ENCODE results near the gene GGA1. TPM values are rescaled to one million over a fixed set of nuclear protein-coding genes. Genes with fewer than 3 reads are reported as not detected.

Gene GGA1
- total and polyA plus RNA-seq, 9 of the 15 experiments (the other 6 are each of a cell fraction or from before 2014, with no cell fraction given), result 1.5 to 69.5 (median 31.6) TPM

DNA sequence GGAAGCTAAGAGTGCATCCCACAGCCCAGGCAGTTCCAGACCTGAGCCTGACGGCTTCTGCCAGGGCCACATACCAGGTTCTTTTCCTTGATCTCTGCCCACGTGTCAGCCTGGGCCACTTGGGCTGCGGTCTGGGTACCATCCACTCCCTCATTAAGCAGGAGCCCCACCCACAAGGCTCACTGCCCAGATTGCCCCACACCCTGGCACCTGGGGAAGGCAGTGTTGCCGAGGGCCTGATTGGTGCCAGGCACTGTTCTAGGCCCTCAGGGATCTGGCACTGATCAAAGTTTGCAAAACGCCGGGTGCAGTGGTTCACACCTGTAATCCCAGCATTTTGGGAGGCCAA is 15.4 kb downstream of the GGA1 start:
- WGBS (ENCODE audit: insufficient coverage, low coverage, missing lambda C conversion rate), result 90% methylated on average over 2 of the region's 6 CpGs

More for the DNA sequence above, 15.4 kb downstream of the GGA1 start:
- H3K9me1 ChIP-seq (ENCODE audit: control insufficient read depth, insufficient read depth, low read length), result no peaks in the 10 kb centered on the region
- H4K20me1 ChIP-seq (replicated peaks; ENCODE audit: control insufficient read depth, insufficient read depth, low read length), result no peaks in the 10 kb centered on the region
- peaks cover 57% of the 10 kb centered on the region; the same call in 2 of the 3 replicates for H3K36me3 ChIP-seq (ENCODE audit: control insufficient read depth, insufficient read depth, low read length)
- H3K27ac ChIP-seq (ENCODE audit: extremely low read depth, low read depth, low read length), result peak overlapping the region; percentile 25; the same call in 1 of the 3 replicates
- ChIA-PET POLR2A (no interaction called here), CTCF (ENCODE audit: low intra/inter-chr PET ratio) (interaction anchor here (0.6 to 1.9 kb wide), 3 partner anchors 57 to 236 kb away, joined by 3 to 5 read pairs (median 4); no protein-coding TSS in a partner anchor)
- DNase-seq (ENCODE audit: extremely low read depth in 1 of 4, low spot score in 3 of 4) (no peak), FAIRE-seq (no peak), ATAC-seq (no peak)
- BruUV-seq (replicated peaks), result no TSS peak
- no peak overlapping the region for H3K4me2 ChIP-seq (ENCODE audit: insufficient read depth, low read length)
- intact Hi-C loops (cut with micrococcal nuclease), result no loop called here
- in situ Hi-C loops (cut with MboI), result no loop called here
- H3K4me3 ChIP-seq, result no peak overlapping the region
- peak overlapping the region in 1 of 2 experiments; percentile 37; a peak in 2 of 4 replicates for H3K9ac ChIP-seq (ENCODE audit: insufficient read depth in 1 of 2, low read depth in 2 of 2, low read length in 2 of 2)
- peak; percentile 6; the same call in 1 of the 2 replicates for TF ChIP-seq POLR2G (IDR thresholded peaks at IDR 0.05; ENCODE audit: low read depth, low read length)
- TF ChIP-seq, protein P1, sequence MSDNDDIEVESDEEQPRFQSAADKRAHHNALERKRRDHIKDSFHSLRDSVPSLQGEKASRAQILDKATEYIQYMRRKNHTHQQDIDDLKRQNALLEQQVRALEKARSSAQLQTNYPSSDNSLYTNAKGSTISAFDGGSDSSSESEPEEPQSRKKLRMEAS (CRISPR knock-in tag; IDR thresholded peaks at IDR 0.05), result no peak
- TF ChIP-seq, protein P2, sequence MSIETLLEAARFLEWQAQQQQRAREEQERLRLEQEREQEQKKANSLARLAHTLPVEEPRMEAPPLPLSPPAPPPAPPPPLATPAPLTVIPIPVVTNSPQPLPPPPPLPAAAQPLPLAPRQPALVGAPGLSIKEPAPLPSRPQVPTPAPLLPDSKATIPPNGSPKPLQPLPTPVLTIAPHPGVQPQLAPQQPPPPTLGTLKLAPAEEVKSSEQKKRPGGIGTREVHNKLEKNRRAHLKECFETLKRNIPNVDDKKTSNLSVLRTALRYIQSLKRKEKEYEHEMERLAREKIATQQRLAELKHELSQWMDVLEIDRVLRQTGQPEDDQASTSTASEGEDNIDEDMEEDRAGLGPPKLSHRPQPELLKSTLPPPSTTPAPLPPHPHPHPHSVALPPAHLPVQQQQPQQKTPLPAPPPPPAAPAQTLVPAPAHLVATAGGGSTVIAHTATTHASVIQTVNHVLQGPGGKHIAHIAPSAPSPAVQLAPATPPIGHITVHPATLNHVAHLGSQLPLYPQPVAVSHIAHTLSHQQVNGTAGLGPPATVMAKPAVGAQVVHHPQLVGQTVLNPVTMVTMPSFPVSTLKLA (conservative IDR thresholded peaks at IDR 0.05), result no peak
- TF ChIP-seq, protein P3, sequence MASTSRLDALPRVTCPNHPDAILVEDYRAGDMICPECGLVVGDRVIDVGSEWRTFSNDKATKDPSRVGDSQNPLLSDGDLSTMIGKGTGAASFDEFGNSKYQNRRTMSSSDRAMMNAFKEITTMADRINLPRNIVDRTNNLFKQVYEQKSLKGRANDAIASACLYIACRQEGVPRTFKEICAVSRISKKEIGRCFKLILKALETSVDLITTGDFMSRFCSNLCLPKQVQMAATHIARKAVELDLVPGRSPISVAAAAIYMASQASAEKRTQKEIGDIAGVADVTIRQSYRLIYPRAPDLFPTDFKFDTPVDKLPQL (IDR thresholded peaks at IDR 0.05; ENCODE audit: extremely low read depth, insufficient read length), result no peak
- TF ChIP-seq, protein P4, sequence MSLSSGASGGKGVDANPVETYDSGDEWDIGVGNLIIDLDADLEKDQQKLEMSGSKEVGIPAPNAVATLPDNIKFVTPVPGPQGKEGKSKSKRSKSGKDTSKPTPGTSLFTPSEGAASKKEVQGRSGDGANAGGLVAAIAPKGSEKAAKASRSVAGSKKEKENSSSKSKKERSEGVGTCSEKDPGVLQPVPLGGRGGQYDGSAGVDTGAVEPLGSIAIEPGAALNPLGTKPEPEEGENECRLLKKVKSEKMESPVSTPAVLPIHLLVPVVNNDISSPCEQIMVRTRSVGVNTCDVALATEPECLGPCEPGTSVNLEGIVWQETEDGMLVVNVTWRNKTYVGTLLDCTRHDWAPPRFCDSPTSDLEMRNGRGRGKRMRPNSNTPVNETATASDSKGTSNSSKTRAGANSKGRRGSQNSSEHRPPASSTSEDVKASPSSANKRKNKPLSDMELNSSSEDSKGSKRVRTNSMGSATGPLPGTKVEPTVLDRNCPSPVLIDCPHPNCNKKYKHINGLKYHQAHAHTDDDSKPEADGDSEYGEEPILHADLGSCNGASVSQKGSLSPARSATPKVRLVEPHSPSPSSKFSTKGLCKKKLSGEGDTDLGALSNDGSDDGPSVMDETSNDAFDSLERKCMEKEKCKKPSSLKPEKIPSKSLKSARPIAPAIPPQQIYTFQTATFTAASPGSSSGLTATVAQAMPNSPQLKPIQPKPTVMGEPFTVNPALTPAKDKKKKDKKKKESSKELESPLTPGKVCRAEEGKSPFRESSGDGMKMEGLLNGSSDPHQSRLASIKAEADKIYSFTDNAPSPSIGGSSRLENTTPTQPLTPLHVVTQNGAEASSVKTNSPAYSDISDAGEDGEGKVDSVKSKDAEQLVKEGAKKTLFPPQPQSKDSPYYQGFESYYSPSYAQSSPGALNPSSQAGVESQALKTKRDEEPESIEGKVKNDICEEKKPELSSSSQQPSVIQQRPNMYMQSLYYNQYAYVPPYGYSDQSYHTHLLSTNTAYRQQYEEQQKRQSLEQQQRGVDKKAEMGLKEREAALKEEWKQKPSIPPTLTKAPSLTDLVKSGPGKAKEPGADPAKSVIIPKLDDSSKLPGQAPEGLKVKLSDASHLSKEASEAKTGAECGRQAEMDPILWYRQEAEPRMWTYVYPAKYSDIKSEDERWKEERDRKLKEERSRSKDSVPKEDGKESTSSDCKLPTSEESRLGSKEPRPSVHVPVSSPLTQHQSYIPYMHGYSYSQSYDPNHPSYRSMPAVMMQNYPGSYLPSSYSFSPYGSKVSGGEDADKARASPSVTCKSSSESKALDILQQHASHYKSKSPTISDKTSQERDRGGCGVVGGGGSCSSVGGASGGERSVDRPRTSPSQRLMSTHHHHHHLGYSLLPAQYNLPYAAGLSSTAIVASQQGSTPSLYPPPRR (CRISPR knock-in tag; IDR thresholded peaks at IDR 0.05; ENCODE audit: borderline replicate concordance), result 0 out of 2 replicates have a peak, but pooled peaks have one; percentile 1
- TF ChIP-seq, protein P5, sequence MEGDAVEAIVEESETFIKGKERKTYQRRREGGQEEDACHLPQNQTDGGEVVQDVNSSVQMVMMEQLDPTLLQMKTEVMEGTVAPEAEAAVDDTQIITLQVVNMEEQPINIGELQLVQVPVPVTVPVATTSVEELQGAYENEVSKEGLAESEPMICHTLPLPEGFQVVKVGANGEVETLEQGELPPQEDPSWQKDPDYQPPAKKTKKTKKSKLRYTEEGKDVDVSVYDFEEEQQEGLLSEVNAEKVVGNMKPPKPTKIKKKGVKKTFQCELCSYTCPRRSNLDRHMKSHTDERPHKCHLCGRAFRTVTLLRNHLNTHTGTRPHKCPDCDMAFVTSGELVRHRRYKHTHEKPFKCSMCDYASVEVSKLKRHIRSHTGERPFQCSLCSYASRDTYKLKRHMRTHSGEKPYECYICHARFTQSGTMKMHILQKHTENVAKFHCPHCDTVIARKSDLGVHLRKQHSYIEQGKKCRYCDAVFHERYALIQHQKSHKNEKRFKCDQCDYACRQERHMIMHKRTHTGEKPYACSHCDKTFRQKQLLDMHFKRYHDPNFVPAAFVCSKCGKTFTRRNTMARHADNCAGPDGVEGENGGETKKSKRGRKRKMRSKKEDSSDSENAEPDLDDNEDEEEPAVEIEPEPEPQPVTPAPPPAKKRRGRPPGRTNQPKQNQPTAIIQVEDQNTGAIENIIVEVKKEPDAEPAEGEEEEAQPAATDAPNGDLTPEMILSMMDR (IDR thresholded peaks at IDR 0.05 in 2 of 3, conservative IDR thresholded peaks at IDR 0.05 in 1 of 3; ENCODE audit: insufficient read depth in 2 of 3, low read depth in 1 of 3, low read length in 3 of 3), result 0 out of 6 replicates have a peak, but pooled peaks of 1 of the 3 experiments have one; percentile 7
- peaks cover 0 to 32% of the 10 kb centered on the region in 2 experiments; a peak in 3 of 5 replicates for H3K4me1 ChIP-seq (replicated peaks in 1 of 2; ENCODE audit: control insufficient read depth in 2 of 2, insufficient read depth in 2 of 2, low read length in 2 of 2)
- H3K9me3 ChIP-seq (replicated peaks; ENCODE audit: control insufficient read depth, insufficient read depth, low read depth, low read length), result no peaks in the 10 kb centered on the region
- no peaks in the 10 kb centered on the region for H3K27me3 ChIP-seq (ENCODE audit: control insufficient read depth in 2 of 2, insufficient read depth in 2 of 2, low read length in 2 of 2)
- H3K79me2 ChIP-seq (ENCODE audit: control insufficient read depth, insufficient read depth, low read length), result no peaks in the 10 kb centered on the region
- H2AFZ ChIP-seq (ENCODE audit: low read depth, low read length), result no peak overlapping the region

All from K562 (cell line).